ENCODE results near the gene TNIK.

TNIK gene

GRCh38 chr3:171184372-171184771, 275.8 kb downstream of the TNIK start:
- TF ChIP-seq YY1 (IDR thresholded peaks at IDR 0.05; ENCODE audit: insufficient read depth, insufficient read length) (no peak), ZNF274 (IDR thresholded peaks at IDR 0.05; ENCODE audit: low read depth, low read length) (no peak), SUZ12 (IDR thresholded peaks at IDR 0.05; ENCODE audit: extremely low read depth, insufficient read depth, insufficient read length) (no peak)
- H3K27me3 ChIP-seq (ENCODE audit: insufficient read depth, insufficient read length): no peaks in the 10 kb centered on the region
- no peak overlapping the region for H3K9ac ChIP-seq (ENCODE audit: insufficient read length, low read depth)

DNA sequence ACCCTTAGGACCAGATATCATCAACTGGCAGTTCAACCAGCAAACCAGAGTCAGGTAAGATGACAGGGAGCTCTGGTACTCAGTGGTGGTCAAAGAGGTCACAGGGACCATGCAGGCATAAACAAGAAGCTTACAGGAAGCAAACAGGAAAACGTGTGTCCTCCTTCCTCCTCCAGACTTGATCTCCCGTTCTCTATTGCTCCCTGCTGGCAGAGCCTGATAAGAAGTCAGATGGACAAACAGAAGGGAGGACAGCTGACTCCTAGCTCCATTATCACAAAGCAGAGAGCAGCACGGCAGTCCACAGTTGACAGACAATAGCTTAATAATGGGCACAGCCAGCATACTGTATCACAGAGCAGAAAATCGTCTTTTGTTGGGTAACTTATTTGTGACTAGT, 277.2 kb downstream of the TNIK start:
- TF ChIP-seq YY1 (IDR thresholded peaks at IDR 0.05; ENCODE audit: insufficient read depth, insufficient read length): no peak
- TF ChIP-seq ZNF274 (IDR thresholded peaks at IDR 0.05; ENCODE audit: low read depth, low read length): no peak
- no peak overlapping the region for H3K9ac ChIP-seq (ENCODE audit: insufficient read length, low read depth)
- H3K4me1 ChIP-seq (ENCODE audit: insufficient read depth, insufficient read length): no peaks in the 10 kb centered on the region
- DNase-seq (ENCODE audit: low read depth, low spot score): no peak
- no peaks in the 10 kb centered on the region for H3K27me3 ChIP-seq (ENCODE audit: insufficient read depth, insufficient read length)
- H3K4me3 ChIP-seq (ENCODE audit: insufficient read length, low read depth): no peak overlapping the region
- H3K36me3 ChIP-seq (ENCODE audit: insufficient read depth, insufficient read length, low read length): no peaks in the 10 kb centered on the region
- H3K9me3 ChIP-seq (ENCODE audit: insufficient read depth, low read length): no peaks in the 10 kb centered on the region

More at GRCh38 chr3:171184372-171184771, 275.8 kb downstream of the TNIK start:
- DNase-seq (ENCODE audit: low read depth, low spot score): no peak
- no peaks in the 10 kb centered on the region for H3K36me3 ChIP-seq (ENCODE audit: insufficient read depth, insufficient read length, low read length)
- H3K4me3 ChIP-seq (ENCODE audit: insufficient read length, low read depth): no peak overlapping the region
- H3K4me1 ChIP-seq (ENCODE audit: insufficient read depth, insufficient read length): no peaks in the 10 kb centered on the region
- no peaks in the 10 kb centered on the region for H3K9me3 ChIP-seq (ENCODE audit: insufficient read depth, low read length)

GRCh38 chr3:171181907-171182690, 278.1 kb downstream of the TNIK start:
- H3K9me3 ChIP-seq (ENCODE audit: insufficient read depth, low read length): no peaks in the 10 kb centered on the region

DNA sequence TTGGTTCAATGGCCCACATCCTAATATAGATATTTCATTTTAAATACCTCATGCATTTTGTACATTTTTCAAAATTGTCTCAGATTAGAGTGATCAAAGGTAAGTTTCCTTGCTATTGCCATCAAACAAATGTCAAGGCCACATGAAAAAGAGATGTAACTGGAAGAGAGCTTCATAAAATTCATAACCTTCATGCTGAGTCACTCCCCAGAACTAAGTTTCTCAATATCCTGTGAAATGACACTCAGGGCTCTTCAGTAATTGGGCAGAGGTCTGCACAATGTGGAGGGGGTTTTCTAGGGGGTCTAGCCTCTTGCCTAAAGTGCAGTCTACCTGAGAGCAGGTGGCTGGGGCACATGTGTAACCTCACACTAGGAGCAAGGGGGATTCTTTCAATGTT, 281.5 kb downstream of the TNIK start:
- Histone ChIP-seq H3K27me3 (ENCODE audit: insufficient read depth, insufficient read length) (no peaks in the 10 kb centered on the region), H3K9ac (ENCODE audit: insufficient read length, low read depth) (no peak overlapping the region), H3K9me3 (ENCODE audit: insufficient read depth, low read length) (no peaks in the 10 kb centered on the region), H3K36me3 (ENCODE audit: insufficient read depth, insufficient read length, low read length) (no peaks in the 10 kb centered on the region), H3K4me1 (ENCODE audit: insufficient read depth, insufficient read length) (no peaks in the 10 kb centered on the region), H3K4me3 (ENCODE audit: insufficient read length, low read depth) (no peak overlapping the region)
- TF ChIP-seq ZNF274 (IDR thresholded peaks at IDR 0.05; ENCODE audit: low read depth, low read length): no peak
- TF ChIP-seq SUZ12 (IDR thresholded peaks at IDR 0.05; ENCODE audit: extremely low read depth, insufficient read depth, insufficient read length): no peak
- TF ChIP-seq YY1 (IDR thresholded peaks at IDR 0.05; ENCODE audit: insufficient read depth, insufficient read length): no peak
- no peak for DNase-seq (ENCODE audit: low read depth, low spot score)

More at GRCh38 chr3:171181907-171182690, 278.1 kb downstream of the TNIK start:
- H3K27me3 ChIP-seq (ENCODE audit: insufficient read depth, insufficient read length): no peaks in the 10 kb centered on the region
- no peaks in the 10 kb centered on the region for H3K36me3 ChIP-seq (ENCODE audit: insufficient read depth, insufficient read length, low read length)
- H3K9ac ChIP-seq (ENCODE audit: insufficient read length, low read depth): no peak overlapping the region
- no peak for DNase-seq (ENCODE audit: low read depth, low spot score)
- no peak for TF ChIP-seq YY1 (IDR thresholded peaks at IDR 0.05; ENCODE audit: insufficient read depth, insufficient read length)
- TF ChIP-seq ZNF274 (IDR thresholded peaks at IDR 0.05; ENCODE audit: low read depth, low read length): no peak
- no peak for TF ChIP-seq SUZ12 (IDR thresholded peaks at IDR 0.05; ENCODE audit: extremely low read depth, insufficient read depth, insufficient read length)
- no peak overlapping the region for H3K4me3 ChIP-seq (ENCODE audit: insufficient read length, low read depth)
- H3K4me1 ChIP-seq (ENCODE audit: insufficient read depth, insufficient read length): no peaks in the 10 kb centered on the region

DNA sequence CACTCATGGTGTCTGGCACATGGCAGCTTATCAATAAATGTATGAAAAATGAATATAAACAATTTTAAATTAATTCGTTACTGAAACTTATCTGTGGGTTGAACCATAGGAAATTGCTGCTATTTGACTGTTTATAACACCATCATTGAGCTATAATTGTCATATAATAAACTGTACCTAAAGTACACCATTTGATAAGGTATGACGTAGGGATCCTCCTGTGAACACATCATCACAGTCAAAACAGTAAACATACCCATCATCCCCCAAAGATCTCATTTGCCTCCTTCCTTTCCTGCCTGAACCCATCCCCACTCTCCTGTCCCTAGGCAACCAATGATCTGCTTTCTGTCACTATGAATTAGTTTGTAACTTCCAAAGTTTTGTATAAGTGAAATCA, 282.7 kb downstream of the TNIK start:
- H3K4me3 ChIP-seq (ENCODE audit: insufficient read length, low read depth): no peak overlapping the region
- DNase-seq (ENCODE audit: low read depth, low spot score): no peak

GRCh38 chr3:171177056-171177455, 283.1 kb downstream of the TNIK start:
- Histone ChIP-seq H3K27me3 (ENCODE audit: insufficient read depth, insufficient read length) (no peaks in the 10 kb centered on the region), H3K9ac (ENCODE audit: insufficient read length, low read depth) (no peak overlapping the region), H3K4me1 (ENCODE audit: insufficient read depth, insufficient read length) (no peaks in the 10 kb centered on the region), H3K9me3 (ENCODE audit: insufficient read depth, low read length) (no peaks in the 10 kb centered on the region), H3K36me3 (ENCODE audit: insufficient read depth, insufficient read length, low read length) (no peaks in the 10 kb centered on the region), H3K4me3 (ENCODE audit: insufficient read length, low read depth) (no peak overlapping the region)
- TF ChIP-seq YY1 (IDR thresholded peaks at IDR 0.05; ENCODE audit: insufficient read depth, insufficient read length) (no peak), SUZ12 (IDR thresholded peaks at IDR 0.05; ENCODE audit: extremely low read depth, insufficient read depth, insufficient read length) (no peak), ZNF274 (IDR thresholded peaks at IDR 0.05; ENCODE audit: low read depth, low read length) (no peak)
- DNase-seq (ENCODE audit: low read depth, low spot score): no peak

More for the DNA sequence above, 282.7 kb downstream of the TNIK start:
- TF ChIP-seq SUZ12 (IDR thresholded peaks at IDR 0.05; ENCODE audit: extremely low read depth, insufficient read depth, insufficient read length) (no peak), ZNF274 (IDR thresholded peaks at IDR 0.05; ENCODE audit: low read depth, low read length) (no peak), YY1 (IDR thresholded peaks at IDR 0.05; ENCODE audit: insufficient read depth, insufficient read length) (no peak)
- Histone ChIP-seq H3K9me3 (ENCODE audit: insufficient read depth, low read length) (no peaks in the 10 kb centered on the region), H3K9ac (ENCODE audit: insufficient read length, low read depth) (no peak overlapping the region), H3K36me3 (ENCODE audit: insufficient read depth, insufficient read length, low read length) (no peaks in the 10 kb centered on the region), H3K4me1 (ENCODE audit: insufficient read depth, insufficient read length) (no peaks in the 10 kb centered on the region), H3K27me3 (ENCODE audit: insufficient read depth, insufficient read length) (no peaks in the 10 kb centered on the region)

GRCh38 chr3:171176244-171176933, 283.8 kb downstream of the TNIK start:
- H3K27me3 ChIP-seq (ENCODE audit: insufficient read depth, insufficient read length): no peaks in the 10 kb centered on the region
- H3K9ac ChIP-seq (ENCODE audit: insufficient read length, low read depth): no peak overlapping the region
- H3K4me1 ChIP-seq (ENCODE audit: insufficient read depth, insufficient read length): no peaks in the 10 kb centered on the region
- TF ChIP-seq YY1 (IDR thresholded peaks at IDR 0.05; ENCODE audit: insufficient read depth, insufficient read length) (no peak), ZNF274 (IDR thresholded peaks at IDR 0.05; ENCODE audit: low read depth, low read length) (no peak), SUZ12 (IDR thresholded peaks at IDR 0.05; ENCODE audit: extremely low read depth, insufficient read depth, insufficient read length) (no peak)
- H3K9me3 ChIP-seq (ENCODE audit: insufficient read depth, low read length): no peaks in the 10 kb centered on the region
- no peak for DNase-seq (ENCODE audit: low read depth, low spot score)
- no peaks in the 10 kb centered on the region for H3K36me3 ChIP-seq (ENCODE audit: insufficient read depth, insufficient read length, low read length)
- H3K4me3 ChIP-seq (ENCODE audit: insufficient read length, low read depth): no peak overlapping the region
